HG02571 (cell line): ENCODE measurements around the gene USP24.
"Not testable (repeated sequence)": the region's sequence is repeated elsewhere in the genome, so short reads cannot be mapped to it uniquely, and the experiment has no call there.

Experiments used
- ATAC-seq: cut with Tn5 transposase; IDR thresholded peaks from one replicate; pipeline ENCODE4 v1.9.1; 2021; ENCODE audit warnings: mild to moderate bottlenecking, moderate library complexity; ENCODE audit not compliant: unreplicated experiment

The USP24 gene

DNA sequence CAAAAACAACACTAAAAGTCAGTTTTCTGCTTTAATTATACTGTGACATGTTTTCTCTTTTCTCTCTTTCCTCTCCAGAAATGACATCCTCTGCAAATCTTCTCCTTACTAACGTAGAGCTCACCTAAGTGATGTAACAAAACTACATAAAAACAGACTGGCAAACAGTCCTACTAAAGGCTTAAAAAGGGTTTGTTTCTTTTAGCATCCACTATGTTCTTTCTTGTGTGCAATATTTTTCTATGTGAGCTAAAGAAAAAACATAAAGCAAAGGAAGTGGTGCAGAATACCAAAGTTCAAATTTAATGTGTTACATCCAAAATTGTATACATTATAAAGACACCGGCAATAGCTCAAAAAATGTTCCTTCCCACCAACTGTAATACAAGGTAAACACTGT is 14.5 kb downstream of the USP24 start:
- no peak for ATAC-seq

DNA sequence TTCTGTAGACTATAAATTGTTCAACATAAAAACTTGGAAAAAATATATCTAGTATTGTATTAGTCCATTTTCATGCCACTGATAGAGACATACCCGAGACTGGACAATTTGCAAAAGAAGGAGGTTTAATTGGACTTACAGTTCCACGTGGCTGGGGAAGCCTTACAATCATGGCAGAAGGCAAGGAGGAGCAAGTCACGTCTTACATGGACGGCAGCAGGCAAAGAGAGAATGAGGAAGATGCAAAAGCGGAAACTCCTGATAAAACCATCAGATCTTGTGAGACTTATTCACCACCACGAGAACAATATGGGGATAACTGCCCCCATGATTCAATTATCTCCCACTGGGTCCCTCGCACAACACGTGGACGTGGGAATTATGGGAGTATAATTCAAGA is 15.4 kb downstream of the USP24 start:
- not testable (repeated sequence) for ATAC-seq

- no peak for ATAC-seq
These were observed 17.1 kb downstream of the USP24 start for GRCh38 chr1:55198044-55198443.

GRCh38 chr1:55197099-55197498 is 18.1 kb downstream of the USP24 start:
- no peak for ATAC-seq

DNA sequence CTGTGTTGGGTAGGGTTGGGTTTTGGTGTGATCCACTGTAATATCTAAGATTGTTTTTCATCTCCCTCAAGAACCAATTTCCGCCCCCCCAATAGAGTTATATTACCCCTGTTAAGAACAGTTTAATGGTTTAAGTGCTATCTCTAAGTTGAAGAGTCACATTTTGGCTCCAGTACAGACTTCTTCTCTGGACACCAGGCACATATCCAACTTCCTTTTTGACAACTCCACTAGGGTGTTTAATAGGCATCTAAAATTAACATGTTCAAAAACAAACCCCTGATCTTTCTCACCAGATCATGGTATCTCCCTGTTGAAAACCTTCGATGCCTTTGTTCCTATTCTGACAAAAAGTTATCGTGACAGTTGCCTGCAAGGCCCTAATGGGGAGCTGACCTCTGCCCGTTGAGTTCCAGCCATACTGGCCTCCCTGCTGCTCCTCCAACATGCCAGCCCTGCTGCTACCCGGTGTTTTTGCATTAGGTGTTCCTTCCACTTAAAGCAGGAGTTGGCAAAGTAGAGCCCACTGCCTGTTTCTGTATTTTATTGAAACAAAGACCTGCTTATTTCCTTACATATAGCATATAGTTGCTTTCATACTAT is 18.6 kb downstream of the USP24 start:
- no peak for ATAC-seq

DNA sequence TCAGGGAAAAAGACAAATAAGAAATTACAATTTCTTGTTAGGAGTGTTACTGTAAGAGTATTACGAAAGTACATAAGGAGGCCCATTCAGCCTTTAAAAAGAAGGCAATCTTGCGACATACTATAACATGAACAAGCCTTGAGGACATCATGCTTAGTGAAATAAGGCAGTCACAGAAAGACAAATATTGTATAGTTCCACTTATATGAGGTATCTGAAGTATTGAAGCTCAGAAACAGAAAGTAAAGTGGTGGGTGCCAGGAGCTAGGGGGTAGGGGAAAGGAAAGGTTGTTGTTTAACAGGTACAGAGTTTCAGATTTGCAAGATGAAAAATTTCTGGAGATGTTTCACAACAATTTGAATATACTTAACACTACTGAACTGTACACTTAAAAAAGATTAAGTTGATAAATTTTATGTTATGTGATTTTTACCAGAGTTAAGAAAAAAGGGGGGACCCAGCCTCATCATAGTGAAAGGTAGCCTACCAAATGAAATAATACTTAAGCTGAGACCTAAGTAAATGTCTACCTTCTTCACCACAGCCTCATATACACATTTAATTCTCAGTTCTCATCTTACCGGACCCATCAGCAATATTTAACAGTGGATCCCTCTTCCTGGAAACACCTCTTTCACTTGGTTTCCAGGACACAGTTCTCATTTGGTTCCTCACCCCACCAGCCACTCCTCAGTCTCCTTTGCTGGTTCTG is 19.5 kb downstream of the USP24 start:
- ATAC-seq = no peak

- ATAC-seq = no peak
These were observed 20.3 kb downstream of the USP24 start for GRCh38 chr1:55194851-55195250.

- no peak for ATAC-seq
These were observed 23.1 kb downstream of the USP24 start for GRCh38 chr1:55192093-55192492.

- ATAC-seq = not testable (repeated sequence)
These were observed 23.8 kb downstream of the USP24 start for GRCh38 chr1:55191219-55191952.

- no peak for ATAC-seq
These were observed 25.1 kb downstream of the USP24 start for GRCh38 chr1:55190109-55190508.

DNA sequence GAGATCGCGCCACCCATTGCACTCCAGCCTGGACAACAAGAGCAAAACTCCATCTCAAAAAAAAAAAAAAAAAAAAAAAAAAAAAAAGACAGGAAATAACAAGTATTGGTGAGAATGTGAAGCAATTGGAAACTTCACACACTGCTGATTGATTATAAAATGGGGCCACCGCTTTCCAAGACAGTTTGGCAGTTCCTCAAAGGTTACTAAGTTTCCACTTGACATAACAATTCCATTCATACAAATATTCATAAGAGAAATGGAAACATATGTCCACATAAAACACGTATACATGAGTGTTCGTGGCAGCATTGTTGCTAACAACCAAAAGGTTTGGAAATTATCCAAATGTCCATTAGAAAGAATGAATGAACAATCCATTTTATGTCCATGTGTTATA is 26.3 kb downstream of the USP24 start:
- no peak for ATAC-seq

DNA sequence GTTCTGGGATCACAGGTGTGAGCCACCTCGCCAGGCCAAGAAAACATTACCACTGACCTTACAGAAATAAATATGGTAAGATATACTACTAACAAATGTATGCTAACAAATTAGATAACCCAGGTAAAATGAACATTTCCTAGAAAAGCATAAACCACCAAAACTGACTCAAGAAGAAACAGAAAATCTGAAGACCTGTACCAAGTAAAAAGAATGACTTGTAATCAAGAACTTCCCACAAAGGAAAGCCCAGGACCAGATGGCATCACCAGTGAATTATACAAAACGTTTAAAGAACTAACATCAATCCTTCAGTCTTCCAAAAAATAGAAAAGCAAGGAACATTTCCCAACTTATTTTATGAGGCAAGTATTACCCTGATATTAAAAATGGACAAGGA is 29.3 kb downstream of the USP24 start:
- ATAC-seq = no peak

- ATAC-seq = no peak
These were observed 30.3 kb downstream of the USP24 start for GRCh38 chr1:55184859-55185258.

GRCh38 chr1:55181666-55182065 is 33.5 kb downstream of the USP24 start:
- ATAC-seq = no peak

DNA sequence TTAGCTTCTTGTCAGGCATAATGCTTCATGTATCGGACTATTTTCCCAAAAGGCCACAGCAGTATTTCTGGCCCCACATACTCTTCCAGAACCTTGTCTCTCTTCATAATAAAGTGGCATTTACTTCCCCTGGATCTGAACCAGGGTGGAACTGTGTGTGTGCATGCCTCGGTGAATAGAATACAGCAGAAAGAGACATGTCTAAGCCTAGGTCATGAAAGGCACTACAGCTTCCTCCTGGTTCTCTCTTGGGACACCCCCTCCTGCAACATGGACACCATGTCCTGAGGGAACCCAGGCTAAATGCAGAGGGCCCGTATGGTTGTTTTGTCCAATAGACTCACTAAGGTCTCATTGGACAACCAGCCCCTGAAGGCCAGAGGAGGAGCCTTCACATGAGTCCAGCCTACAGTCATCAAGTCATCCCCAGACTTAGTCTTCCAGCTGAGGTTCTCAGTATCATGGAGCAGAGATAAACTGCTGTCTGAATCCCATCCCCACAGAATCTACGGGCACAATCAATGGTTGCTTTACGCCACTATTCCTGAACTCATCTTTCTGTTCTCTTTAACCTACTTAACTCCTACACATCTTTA is 35.0 kb downstream of the USP24 start:
- ATAC-seq = no peak

GRCh38 chr1:55179177-55179835 is 35.9 kb downstream of the USP24 start:
- ATAC-seq = no peak

DNA sequence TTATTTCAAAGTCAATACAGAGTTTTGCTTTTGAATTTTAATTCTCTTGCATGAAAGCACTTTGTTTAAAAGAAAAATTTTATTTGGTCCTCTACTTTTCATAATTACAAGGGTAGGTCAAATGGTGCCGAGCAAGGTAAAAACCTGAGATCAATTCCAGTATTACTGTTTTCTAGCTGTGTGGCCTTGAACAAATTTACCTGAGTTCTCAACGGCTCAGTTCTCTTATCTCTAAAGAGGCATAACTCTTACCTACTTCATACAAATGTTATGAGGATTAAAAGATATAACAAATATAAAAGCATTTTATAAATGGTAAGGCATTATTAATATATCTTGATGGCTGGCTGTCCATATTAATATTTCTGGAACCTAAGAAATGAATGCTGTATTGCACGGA is 42.5 kb downstream of the USP24 start:
- no peak for ATAC-seq

- ATAC-seq = no peak
These were observed 42.9 kb downstream of the USP24 start for GRCh38 chr1:55172272-55172671.

- ATAC-seq = no peak
These were observed 43.5 kb downstream of the USP24 start for GRCh38 chr1:55171694-55172093.

- no peak for ATAC-seq
These were observed 44.7 kb downstream of the USP24 start for GRCh38 chr1:55170426-55170825.

DNA sequence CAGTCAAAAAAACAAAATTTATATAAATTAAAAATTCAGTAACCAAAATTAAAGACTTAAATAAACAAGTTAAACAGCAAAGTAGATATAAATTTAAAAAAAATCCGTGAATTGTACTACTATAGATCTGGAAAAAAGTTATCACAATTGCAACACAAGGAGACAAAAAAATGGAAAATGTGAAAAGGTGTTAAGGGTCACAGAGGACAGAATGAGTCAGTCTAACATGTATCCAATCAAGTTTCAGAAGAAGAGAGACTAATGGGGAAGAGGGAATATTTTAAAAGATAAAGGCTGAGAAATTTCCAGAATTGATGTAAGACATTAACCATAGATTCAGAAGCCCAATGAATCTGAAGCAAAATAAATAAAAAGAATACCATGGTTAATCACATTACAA is 46.0 kb downstream of the USP24 start:
- no peak for ATAC-seq
